CD4-positive, alpha-beta memory T cell (primary cell): ENCODE results near the gene GTPBP6. TPM values are rescaled to one million over a fixed set of nuclear protein-coding genes. Genes with fewer than 3 reads are reported as not detected.
"Not testable (repeated sequence)": the region's sequence is repeated elsewhere in the genome, so short reads cannot be mapped to it uniquely, and the experiment has no call there.

Experiments
- CTCF ChIA-PET: fragments of 350-600 bp; sonication (Branson Sonifier 250); formaldehyde crosslinking; loops from one replicate; lab custom pipeline; 2021; ENCODE audit warnings: inconsistent platforms; ENCODE audit not compliant: partially characterized antibody; lab: Charles Lee
- POLR2A ChIA-PET: fragments of 350-600 bp; sonication (Branson Sonifier 250); formaldehyde crosslinking; loops from one replicate; lab custom pipeline; 2021; ENCODE audit not compliant: partially characterized antibody; lab: Charles Lee
- DNase-seq, 5 donors: peaks; one replicate each; pipeline versions ENCODE4 v3.0.0 to v3.0.0-alpha.2; 2020 to 2022; ENCODE audit warnings: mixed read lengths in 1 of 5
- H3K27ac ChIP-seq: one replicate; pipeline ENCODE4 v1.7.0; 2013; ENCODE audit warnings: low read depth, low read length
- H3K27me3 ChIP-seq: 2 replicates; pipeline ENCODE4 v1.7.0; 2013; ENCODE audit warnings: mild to moderate bottlenecking, low read length, moderate library complexity; ENCODE audit not compliant: insufficient read depth
- H3K36me3 ChIP-seq: 2 replicates; pipeline ENCODE4 v1.7.0; 2013; ENCODE audit warnings: mild to moderate bottlenecking, low read length, moderate library complexity; ENCODE audit not compliant: insufficient read depth
- H3K4me1 ChIP-seq: 2 replicates; pipeline ENCODE4 v1.7.0; 2013; ENCODE audit warnings: mild to moderate bottlenecking, low read length, moderate library complexity; ENCODE audit not compliant: insufficient read depth
- H3K4me3 ChIP-seq, 2 donors: one replicate each; pipeline ENCODE4 v1.7.0; 2013; ENCODE audit warnings: low read length in 2 of 2, mild to moderate bottlenecking in 1 of 2
- H3K9me3 ChIP-seq, 2 donors: one replicate each; pipeline ENCODE4 v1.7.0; 2013; ENCODE audit warnings: low read length in 2 of 2, control low read depth in 1 of 2; ENCODE audit not compliant: control insufficient read depth in 1 of 2
- H3K27ac Mint-ChIP-seq, 7 donors: one replicate each; pipeline ENCODE4 v1.8.0; 2020 to 2021; ENCODE audit warnings: mixed read lengths in 7 of 7, mild to moderate bottlenecking in 6 of 7, inconsistent platforms in 3 of 7, moderate library complexity in 3 of 7
- H3K27me3 Mint-ChIP-seq, 2 donors: one replicate each; pipeline ENCODE4 v1.8.0; 2020 to 2021; ENCODE audit warnings: mixed read lengths in 2 of 2
- H3K36me3 Mint-ChIP-seq, 2 donors: one replicate each; pipeline ENCODE4 v1.8.0; 2020 to 2021; ENCODE audit warnings: mixed read lengths in 2 of 2, inconsistent platforms in 1 of 2, mild to moderate bottlenecking in 1 of 2
- H3K4me1 Mint-ChIP-seq, 4 donors: one replicate each; pipeline ENCODE4 v1.8.0; 2020 to 2021; ENCODE audit warnings: mixed read lengths in 4 of 4, mild to moderate bottlenecking in 1 of 4
- H3K4me3 Mint-ChIP-seq, 8 donors: one replicate each; pipeline ENCODE4 v1.8.0; 2020 to 2021; ENCODE audit warnings: mixed read lengths in 8 of 8, mild to moderate bottlenecking in 7 of 8, moderate library complexity in 6 of 8, inconsistent platforms in 3 of 8
- H3K9me3 Mint-ChIP-seq, 8 donors: one replicate each; pipeline ENCODE4 v1.8.0; 2020 to 2021; ENCODE audit warnings: mixed read lengths in 8 of 8, mild to moderate bottlenecking in 5 of 8, inconsistent platforms in 3 of 8, moderate library complexity in 1 of 8
- intact Hi-C: fragments of 100-400 bp; cut with micrococcal nuclease; formaldehyde crosslinking; loops from one replicate; pipeline ENCODE4 v1.15.1; 2023
- polyA plus RNA-seq, 2 donors: library from polyadenylated mRNA; unstranded; fragments of 300-500 nt; fragmentation: Illumina TruSeq; gene quantifications; one replicate each; pipeline ENCODE4 v1.2.3, GENCODE V29; 2021
- total RNA-seq, 2 experiments: library from RNA; stranded (reverse); gene quantifications; one replicate each; pipeline ENCODE4 v1.2.3, GENCODE V29; 2021

Gene GTPBP6
- total and polyA plus RNA-seq, 4 experiments from 2014 or later = 34.8 to 79.3 (median 63.3) TPM

DNA sequence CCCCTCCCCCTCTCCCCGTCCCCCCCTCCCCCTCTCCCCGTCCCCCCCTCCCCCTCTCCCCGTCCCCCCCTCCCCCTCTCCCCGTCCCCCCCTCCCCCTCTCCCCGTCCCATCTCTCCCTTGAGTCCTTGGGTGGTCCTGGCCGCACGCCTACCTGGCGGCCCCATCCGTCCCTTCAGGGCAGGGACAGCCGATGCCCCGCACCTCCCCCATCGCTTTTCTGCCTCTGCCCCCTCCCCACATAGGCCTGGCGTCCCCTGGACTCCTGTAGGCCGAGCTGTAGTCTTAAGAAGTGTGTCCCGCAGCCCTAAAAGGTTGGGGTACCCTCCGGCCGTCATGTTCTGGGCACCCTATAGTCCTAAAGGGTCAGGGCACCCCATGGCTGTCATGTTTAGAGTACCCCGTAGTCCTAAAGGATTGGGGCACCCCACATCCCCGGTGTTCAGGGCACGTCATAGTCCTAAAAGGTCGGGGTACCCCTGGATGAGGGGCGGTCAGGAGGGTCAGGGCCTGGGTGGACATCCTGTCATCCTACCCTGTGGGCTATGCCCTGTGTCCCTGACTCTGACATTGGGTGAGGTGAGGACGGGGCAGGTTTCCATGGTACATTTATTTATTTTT lies 10.8 kb upstream of the GTPBP6 start:
- H3K27me3 ChIP-seq = no peaks in the 10 kb centered on the region
- H3K9me3 ChIP-seq = no peaks in the 10 kb centered on the region
- intact Hi-C loops = no loop called here
- no peak overlapping the region for H3K4me3 Mint-ChIP-seq
- ChIA-PET POLR2A (no interaction called here), CTCF (no interaction called here)
- H3K27me3 Mint-ChIP-seq = no peaks in the 10 kb centered on the region
- no peak overlapping the region for H3K4me3 ChIP-seq
- no peaks in the 10 kb centered on the region for H3K36me3 Mint-ChIP-seq
- H3K9me3 Mint-ChIP-seq = no peaks in the 10 kb centered on the region
- H3K27ac ChIP-seq = no peak overlapping the region
- peaks cover 0 to 4% (median under 1%) of the 10 kb centered on the region in 4 donors for H3K4me1 Mint-ChIP-seq
- H3K36me3 ChIP-seq = no peaks in the 10 kb centered on the region
- no peak overlapping the region for H3K27ac Mint-ChIP-seq
- DNase-seq = no peak
- H3K4me1 ChIP-seq = peaks cover 12% of the 10 kb centered on the region

DNA sequence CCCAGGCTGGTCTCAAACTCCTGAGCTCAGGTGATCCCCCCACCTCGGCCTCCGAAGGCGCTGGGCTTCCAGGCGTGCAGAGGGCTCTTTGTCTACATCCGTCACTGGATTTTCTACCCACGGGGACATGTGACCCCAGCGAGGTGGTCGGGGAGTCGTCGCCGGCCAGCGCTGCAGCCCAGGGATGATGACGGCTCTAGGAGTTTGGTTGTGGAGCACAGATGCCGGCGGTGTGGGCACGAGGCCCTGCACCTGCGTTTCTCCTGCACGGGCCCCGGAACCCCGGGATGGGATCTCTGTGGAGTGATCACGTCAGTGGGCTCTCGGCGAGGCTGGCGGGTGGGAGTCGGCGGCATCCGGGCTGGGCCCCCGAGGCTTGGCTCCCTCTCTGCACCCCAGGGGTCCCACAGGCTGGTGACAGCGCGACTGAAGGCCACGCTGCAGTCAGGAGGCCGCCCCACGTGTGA lies 9.1 kb upstream of the GTPBP6 start:
- Histone ChIP-seq H3K36me3 (no peaks in the 10 kb centered on the region), H3K4me1 (peaks cover 26% of the 10 kb centered on the region), H3K27ac (no peak overlapping the region), H3K27me3 (no peaks in the 10 kb centered on the region), H3K9me3 (no peaks in the 10 kb centered on the region), H3K4me3 (no peak overlapping the region)
- Mint-ChIP-seq H3K4me3 (no peak overlapping the region), H3K27me3 (peaks cover 0 to 4% of the 10 kb centered on the region in 2 donors), H3K27ac (no peak overlapping the region), H3K9me3 (peaks cover 0 to 3% (median 0%) of the 10 kb centered on the region in 8 donors), H3K36me3 (peaks cover 0 to 4% of the 10 kb centered on the region in 2 donors), H3K4me1 (peaks cover 9 to 18% (median 10%) of the 10 kb centered on the region in 4 donors)
- CTCF ChIA-PET = no interaction called here
- POLR2A ChIA-PET = no interaction called here
- no peak for DNase-seq
- intact Hi-C loops = no loop called here

DNA sequence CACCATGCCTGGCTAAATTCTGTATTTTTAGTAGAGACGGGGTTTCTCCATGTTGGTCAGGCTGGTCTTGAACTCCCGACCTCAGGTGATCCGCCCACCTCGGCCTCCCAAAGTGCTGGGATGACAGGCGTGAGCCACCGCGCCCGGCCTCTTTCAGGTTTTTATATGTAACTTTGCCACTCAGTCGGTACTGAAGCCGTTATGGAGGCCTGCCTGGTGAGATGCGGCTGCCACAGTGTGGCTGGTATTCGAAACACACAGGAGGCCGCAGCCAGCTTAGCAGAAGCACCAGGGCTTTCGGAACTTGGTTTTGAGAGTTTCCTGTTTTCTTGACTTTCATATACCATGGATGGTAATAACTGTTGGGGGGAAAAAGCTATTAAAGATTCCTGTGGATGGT lies 6.1 kb upstream of the GTPBP6 start:
- H3K9me3 Mint-ChIP-seq, H3K27me3 ChIP-seq, H3K27ac ChIP-seq, CTCF ChIA-PET, H3K36me3 ChIP-seq, H3K9me3 ChIP-seq, intact Hi-C loops, POLR2A ChIA-PET, H3K27me3 Mint-ChIP-seq, H3K4me3 Mint-ChIP-seq, DNase-seq, H3K27ac Mint-ChIP-seq, H3K36me3 Mint-ChIP-seq, H3K4me3 ChIP-seq: not testable (repeated sequence)
- H3K4me1 ChIP-seq = peaks cover 30% of the 10 kb centered on the region
- peaks cover 16 to 33% (median 22%) of the 10 kb centered on the region in 4 donors for H3K4me1 Mint-ChIP-seq

DNA sequence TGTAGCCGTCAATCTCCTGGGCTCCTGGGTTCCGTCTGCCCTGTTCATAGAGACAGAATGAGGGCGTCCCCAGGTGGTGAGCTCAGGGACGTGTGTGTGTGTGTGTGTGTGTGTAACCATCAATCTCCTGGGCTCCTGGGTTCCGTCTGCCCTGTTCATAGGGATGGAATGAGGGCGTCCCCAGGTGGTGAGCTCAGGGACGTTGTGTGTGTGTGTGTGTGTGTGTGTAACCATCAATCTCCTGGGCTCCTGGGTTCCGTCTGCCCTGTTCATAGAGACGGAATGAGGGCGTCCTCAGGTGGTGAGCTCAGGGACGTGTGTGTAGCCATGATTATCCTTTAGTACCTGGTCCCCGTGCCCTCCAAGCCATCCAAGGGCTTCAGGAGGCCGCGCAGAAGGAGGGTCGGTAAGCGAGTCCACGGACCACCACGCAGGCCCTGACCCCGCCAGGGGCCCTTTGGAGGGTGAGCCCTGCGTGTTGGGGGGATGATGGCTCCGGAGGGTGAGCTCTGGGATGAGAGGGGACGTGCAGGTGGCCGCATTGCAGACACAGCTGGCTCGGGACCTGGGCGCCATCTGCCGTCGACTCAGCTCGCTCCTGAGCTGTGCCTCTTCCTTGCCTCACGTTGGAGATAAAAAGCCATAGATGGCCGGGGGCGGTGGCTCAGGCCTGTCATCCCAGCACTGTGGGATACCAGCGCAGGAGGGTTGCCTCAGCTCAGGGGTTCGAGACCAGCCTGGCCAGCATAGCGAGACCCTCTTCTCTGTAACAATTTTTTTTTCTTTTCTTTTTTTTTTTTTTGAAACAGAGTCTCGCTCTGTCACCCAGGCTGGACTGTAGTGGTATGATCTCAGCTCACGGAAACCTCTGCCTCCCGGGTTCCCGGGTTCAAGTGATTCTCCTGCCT lies 5.4 kb upstream of the GTPBP6 start:
- Histone ChIP-seq H3K4me3 (no peak overlapping the region), H3K36me3 (no peaks in the 10 kb centered on the region), H3K27me3 (no peaks in the 10 kb centered on the region), H3K4me1 (peaks cover 31% of the 10 kb centered on the region), H3K27ac (peak overlapping the region; percentile 54), H3K9me3 (no peaks in the 10 kb centered on the region)
- POLR2A ChIA-PET = no interaction called here
- CTCF ChIA-PET = no interaction called here
- Mint-ChIP-seq H3K4me3 (peak overlapping the region in 7 of 8 donors; percentile 18 to 95 (median 79)), H3K4me1 (peaks cover 16 to 33% (median 23%) of the 10 kb centered on the region in 4 donors), H3K27ac (peak overlapping the region in 5 of 7 donors; percentile 95 to 99 (median 98)), H3K27me3 (peaks cover 0 to 4% of the 10 kb centered on the region in 2 donors), H3K9me3 (peaks cover 0 to 3% (median 0%) of the 10 kb centered on the region in 8 donors), H3K36me3 (peaks cover 0 to 4% of the 10 kb centered on the region in 2 donors)
- DNase-seq = peak in 2 of 5 donors; percentile 39 to 41
- intact Hi-C loops = no loop called here

DNA sequence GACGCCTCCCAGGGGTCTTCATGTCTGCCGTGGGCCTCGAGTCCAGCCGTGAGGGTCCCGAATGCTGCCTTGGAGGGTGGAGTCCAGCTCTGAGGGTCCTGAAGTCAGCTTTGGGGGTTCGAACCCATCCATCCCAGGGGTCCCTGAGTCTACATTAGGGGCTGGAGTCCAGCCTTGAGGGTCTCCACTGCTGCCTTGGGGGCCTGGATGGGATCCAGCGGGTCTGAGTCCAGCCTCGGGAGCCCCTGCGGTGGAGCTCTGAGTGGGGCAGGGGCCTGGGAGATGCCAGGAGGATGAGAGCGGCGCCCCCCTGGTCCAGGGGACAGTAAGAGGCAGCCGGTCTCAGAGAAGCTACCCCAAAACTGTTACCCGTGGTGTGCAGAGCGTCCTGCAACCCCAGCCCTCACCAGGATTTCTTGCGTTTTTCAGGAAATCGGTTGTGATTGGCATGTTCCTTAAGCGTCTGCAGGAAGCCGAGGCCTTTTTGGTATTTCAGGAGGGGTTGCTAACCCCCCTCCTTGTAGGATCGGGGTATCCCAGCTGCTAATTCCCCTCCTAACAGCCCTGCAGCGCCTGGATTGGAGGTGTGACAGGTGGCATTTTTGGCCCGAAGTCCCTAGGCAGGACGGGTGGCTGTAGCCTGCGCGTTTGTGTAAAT lies 1.7 kb upstream of the GTPBP6 start:
- H3K4me3 ChIP-seq = peak overlapping the region; percentile 34 to 76
- peaks cover 2 to 4% of the 10 kb centered on the region in 2 donors for H3K27me3 Mint-ChIP-seq
- no peaks in the 10 kb centered on the region for H3K9me3 ChIP-seq
- ChIA-PET POLR2A (no interaction called here), CTCF (no interaction called here)
- peaks cover 20 to 40% (median 31%) of the 10 kb centered on the region in 4 donors for H3K4me1 Mint-ChIP-seq
- peaks cover 45% of the 10 kb centered on the region for H3K4me1 ChIP-seq
- H3K4me3 Mint-ChIP-seq = peak overlapping the region; percentile 72 to 89 (median 83)
- intact Hi-C loops = no loop called here
- peaks cover 3% of the 10 kb centered on the region for H3K36me3 ChIP-seq
- H3K27ac Mint-ChIP-seq = peak overlapping the region; percentile 27 to 88 (median 85)
- H3K36me3 Mint-ChIP-seq = peaks cover 0 to 14% of the 10 kb centered on the region in 2 donors
- DNase-seq = peak in 2 of 5 donors; percentile 30 to 31
- peaks cover 0 to 11% (median 0%) of the 10 kb centered on the region in 8 donors for H3K9me3 Mint-ChIP-seq
- H3K27me3 ChIP-seq = no peaks in the 10 kb centered on the region
- peak overlapping the region; percentile 85 for H3K27ac ChIP-seq

DNA sequence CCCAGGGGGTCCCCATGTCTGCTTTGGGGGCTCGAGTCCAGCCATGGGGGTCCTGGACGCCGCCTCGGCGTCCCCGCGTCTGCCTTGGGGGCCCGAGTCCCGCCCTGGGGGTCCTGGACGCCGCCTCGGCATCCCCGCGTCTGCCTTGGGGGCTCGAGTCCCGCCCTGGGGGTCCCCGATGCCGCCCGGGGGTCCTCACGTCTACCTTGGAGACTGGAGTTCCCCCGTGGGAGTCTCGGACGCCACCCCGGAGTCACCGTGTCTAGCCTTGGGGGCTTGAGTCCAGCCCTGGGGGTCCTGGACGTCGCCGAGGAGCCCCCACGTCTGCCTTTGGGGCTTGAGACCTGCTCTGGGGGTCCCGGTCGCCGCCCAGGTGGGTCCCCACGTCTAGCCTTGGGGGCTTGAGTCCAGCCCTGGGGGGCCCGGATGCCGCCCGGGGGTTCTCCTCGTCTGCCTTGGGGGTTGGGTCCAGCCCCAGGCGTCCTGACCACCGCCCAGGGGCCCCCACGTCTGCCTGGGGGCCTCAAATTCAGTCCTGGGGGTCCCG lies 1.1 kb upstream of the GTPBP6 start:
- Mint-ChIP-seq H3K9me3 (peaks cover 0 to 11% (median 0%) of the 10 kb centered on the region in 8 donors), H3K4me3 (peak overlapping the region; percentile 72 to 89 (median 83)), H3K27me3 (peaks cover 2 to 4% of the 10 kb centered on the region in 2 donors), H3K4me1 (peaks cover 20 to 40% (median 28%) of the 10 kb centered on the region in 4 donors), H3K36me3 (peaks cover 0 to 17% of the 10 kb centered on the region in 2 donors), H3K27ac (peak overlapping the region in 4 of 7 donors; percentile 79 to 95 (median 86))
- POLR2A ChIA-PET = no interaction called here
- H3K4me3 ChIP-seq = peak overlapping the region; percentile 42 to 76
- no peaks in the 10 kb centered on the region for H3K9me3 ChIP-seq
- H3K36me3 ChIP-seq = peaks cover 9% of the 10 kb centered on the region
- CTCF ChIA-PET = no interaction called here
- intact Hi-C loops = loop anchor here (2.0 to 5.0 kb wide), 2 partner anchors 37 to 888 kb away; no protein-coding TSS in a partner anchor
- H3K4me1 ChIP-seq = peaks cover 45% of the 10 kb centered on the region
- no peaks in the 10 kb centered on the region for H3K27me3 ChIP-seq
- peak overlapping the region; percentile 85 for H3K27ac ChIP-seq
- DNase-seq = no peak
